Measurements from ENCODE around the gene TMEM184A. TPM values are rescaled to one million over a fixed set of nuclear protein-coding genes. Genes with fewer than 3 reads are reported as not detected.

Gene TMEM184A
- total and polyA plus RNA-seq, 2 of the 13 experiments (the other 11 are each of a cell fraction or from before 2014, with no cell fraction given): 9.5 to 20.4 TPM

DNA sequence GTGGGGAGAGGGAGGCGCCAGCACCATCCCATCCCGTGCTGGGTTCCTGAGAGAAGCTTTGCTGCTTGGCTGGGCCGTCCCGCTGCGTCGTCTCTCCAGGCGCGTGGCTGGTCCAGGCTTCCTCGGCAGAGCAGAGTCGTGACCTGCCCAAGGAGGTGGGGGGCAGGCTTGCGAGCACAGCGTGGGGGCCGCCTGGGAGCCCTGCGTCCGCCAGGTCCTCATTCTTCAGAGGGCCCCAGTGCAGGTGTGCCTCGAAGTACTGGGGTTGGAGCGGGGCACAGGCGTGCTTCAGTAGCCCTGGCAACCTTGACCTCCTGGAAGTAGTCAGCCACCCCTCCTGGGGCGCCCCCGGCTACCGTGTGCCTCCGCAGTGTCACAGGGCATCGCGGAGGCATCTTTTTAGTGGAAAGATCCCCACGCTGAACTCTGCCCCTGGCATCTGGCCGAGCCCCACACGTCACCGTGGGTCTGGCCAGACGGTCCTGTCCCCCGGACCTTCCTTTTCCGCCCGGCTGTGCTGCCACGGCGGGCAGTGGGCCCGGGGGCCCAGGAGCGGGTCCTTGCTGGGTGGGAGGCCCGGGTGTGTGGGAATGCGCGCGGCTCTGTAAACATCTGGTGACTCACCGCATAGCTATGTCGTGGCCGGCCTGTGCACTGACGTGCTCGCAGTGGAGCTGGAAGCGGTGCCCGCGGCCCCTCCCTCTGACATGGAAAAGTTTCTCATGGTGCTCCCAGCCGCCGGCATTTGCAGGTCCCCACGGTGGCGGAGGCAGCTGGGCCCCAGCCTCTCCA lies 19.1 kb downstream of the TMEM184A start (continued):
- TF ChIP-seq SP1 (IDR thresholded peaks at IDR 0.05): no peak
- no peak for TF ChIP-seq SP1 (CRISPR knock-in tag; IDR thresholded peaks at IDR 0.05)
- peak; percentile 40 for TF ChIP-seq HNF4A (CRISPR knock-in tag; IDR thresholded peaks at IDR 0.05)
- peak; percentile 32; the same call in 1 of the 2 replicates for TF ChIP-seq ARHGAP35 (CRISPR knock-in tag; IDR thresholded peaks at IDR 0.05; ENCODE audit: borderline replicate concordance)
- no peak for TF ChIP-seq ZNF7 (CRISPR knock-in tag; IDR thresholded peaks at IDR 0.05)
- peak; percentile 89; the same call in 1 of the 2 replicates for TF ChIP-seq FOXJ3 (CRISPR knock-in tag; IDR thresholded peaks at IDR 0.05; ENCODE audit: borderline replicate concordance)
- TF ChIP-seq ZNF598 (CRISPR knock-in tag; IDR thresholded peaks at IDR 0.05; ENCODE audit: borderline replicate concordance): peak; percentile 84; the same call in 1 of the 2 replicates
- no peak for TF ChIP-seq CHCHD3 (CRISPR knock-in tag; IDR thresholded peaks at IDR 0.05)
- 0 out of 2 replicates have a peak, but pooled peaks have one; percentile 40 for TF ChIP-seq ETV6 (CRISPR knock-in tag; conservative IDR thresholded peaks at IDR 0.05)
- TF ChIP-seq SATB2 (CRISPR knock-in tag; IDR thresholded peaks at IDR 0.05): no peak
- TF ChIP-seq ATAD3A (CRISPR knock-in tag; IDR thresholded peaks at IDR 0.05): no peak
- TF ChIP-seq, protein P1, sequence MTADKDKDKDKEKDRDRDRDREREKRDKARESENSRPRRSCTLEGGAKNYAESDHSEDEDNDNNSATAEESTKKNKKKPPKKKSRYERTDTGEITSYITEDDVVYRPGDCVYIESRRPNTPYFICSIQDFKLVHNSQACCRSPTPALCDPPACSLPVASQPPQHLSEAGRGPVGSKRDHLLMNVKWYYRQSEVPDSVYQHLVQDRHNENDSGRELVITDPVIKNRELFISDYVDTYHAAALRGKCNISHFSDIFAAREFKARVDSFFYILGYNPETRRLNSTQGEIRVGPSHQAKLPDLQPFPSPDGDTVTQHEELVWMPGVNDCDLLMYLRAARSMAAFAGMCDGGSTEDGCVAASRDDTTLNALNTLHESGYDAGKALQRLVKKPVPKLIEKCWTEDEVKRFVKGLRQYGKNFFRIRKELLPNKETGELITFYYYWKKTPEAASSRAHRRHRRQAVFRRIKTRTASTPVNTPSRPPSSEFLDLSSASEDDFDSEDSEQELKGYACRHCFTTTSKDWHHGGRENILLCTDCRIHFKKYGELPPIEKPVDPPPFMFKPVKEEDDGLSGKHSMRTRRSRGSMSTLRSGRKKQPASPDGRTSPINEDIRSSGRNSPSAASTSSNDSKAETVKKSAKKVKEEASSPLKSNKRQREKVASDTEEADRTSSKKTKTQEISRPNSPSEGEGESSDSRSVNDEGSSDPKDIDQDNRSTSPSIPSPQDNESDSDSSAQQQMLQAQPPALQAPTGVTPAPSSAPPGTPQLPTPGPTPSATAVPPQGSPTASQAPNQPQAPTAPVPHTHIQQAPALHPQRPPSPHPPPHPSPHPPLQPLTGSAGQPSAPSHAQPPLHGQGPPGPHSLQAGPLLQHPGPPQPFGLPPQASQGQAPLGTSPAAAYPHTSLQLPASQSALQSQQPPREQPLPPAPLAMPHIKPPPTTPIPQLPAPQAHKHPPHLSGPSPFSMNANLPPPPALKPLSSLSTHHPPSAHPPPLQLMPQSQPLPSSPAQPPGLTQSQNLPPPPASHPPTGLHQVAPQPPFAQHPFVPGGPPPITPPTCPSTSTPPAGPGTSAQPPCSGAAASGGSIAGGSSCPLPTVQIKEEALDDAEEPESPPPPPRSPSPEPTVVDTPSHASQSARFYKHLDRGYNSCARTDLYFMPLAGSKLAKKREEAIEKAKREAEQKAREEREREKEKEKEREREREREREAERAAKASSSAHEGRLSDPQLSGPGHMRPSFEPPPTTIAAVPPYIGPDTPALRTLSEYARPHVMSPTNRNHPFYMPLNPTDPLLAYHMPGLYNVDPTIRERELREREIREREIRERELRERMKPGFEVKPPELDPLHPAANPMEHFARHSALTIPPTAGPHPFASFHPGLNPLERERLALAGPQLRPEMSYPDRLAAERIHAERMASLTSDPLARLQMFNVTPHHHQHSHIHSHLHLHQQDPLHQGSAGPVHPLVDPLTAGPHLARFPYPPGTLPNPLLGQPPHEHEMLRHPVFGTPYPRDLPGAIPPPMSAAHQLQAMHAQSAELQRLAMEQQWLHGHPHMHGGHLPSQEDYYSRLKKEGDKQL (CRISPR knock-in tag; IDR thresholded peaks at IDR 0.05; ENCODE audit: low read depth): peak; percentile 4; the same call in 1 of the 2 replicates
- no peak for TF ChIP-seq PHF20 (CRISPR knock-in tag; IDR thresholded peaks at IDR 0.05)
- TF ChIP-seq TAF15 (IDR thresholded peaks at IDR 0.05; ENCODE audit: low read depth, low read length, poor library complexity, severe bottlenecking): no peak
- TF ChIP-seq YY1 (IDR thresholded peaks at IDR 0.05; ENCODE audit: insufficient read depth, insufficient replicate concordance, low read depth, low read length): peak; percentile 63
- no peak for TF ChIP-seq CENPX (CRISPR knock-in tag; IDR thresholded peaks at IDR 0.05)
- 0 out of 2 replicates have a peak, but pooled peaks have one; percentile 39 for TF ChIP-seq ZSCAN21 (CRISPR knock-in tag; IDR thresholded peaks at IDR 0.05; ENCODE audit: borderline replicate concordance)
- TF ChIP-seq ATF4 (CRISPR knock-in tag; IDR thresholded peaks at IDR 0.05): 0 out of 4 replicates have a peak, but pooled peaks of 1 of the 2 experiments have one; percentile 58
- TF ChIP-seq ZNF775 (CRISPR knock-in tag; IDR thresholded peaks at IDR 0.05; ENCODE audit: borderline replicate concordance): no peak
- no peak for TF ChIP-seq SRF (IDR thresholded peaks at IDR 0.05; ENCODE audit: low read depth, low read length)
- no peak for TF ChIP-seq ZNF644 (CRISPR knock-in tag; IDR thresholded peaks at IDR 0.05; ENCODE audit: low read depth)
- no peak; the same call in none of the 2 replicates for TF ChIP-seq KLF6 (CRISPR knock-in tag; IDR thresholded peaks at IDR 0.05)
- no peak for TF ChIP-seq ZNF383 (CRISPR knock-in tag; IDR thresholded peaks at IDR 0.05; ENCODE audit: borderline replicate concordance)

All from HepG2 (cell line).